ENCODE measurements around the gene OCA2.
A peak's percentile ranks its signal among the peaks of the same experiment; 100 is the strongest.

The OCA2 gene

GRCh38 chr15:27844018-27844666 is 255.0 kb downstream of the OCA2 start:
- no peak for DNase-seq

- DNase-seq = no peak
Observed at GRCh38 chr15:27843146-27843545, 256.0 kb downstream of the OCA2 start.

GRCh38 chr15:27842526-27842925 is 256.6 kb downstream of the OCA2 start:
- no peak for DNase-seq

- DNase-seq = no peak
Observed at GRCh38 chr15:27835233-27835939, 263.7 kb downstream of the OCA2 start.

- no peak for DNase-seq
Observed at GRCh38 chr15:27834684-27835083, 264.4 kb downstream of the OCA2 start.

- no peak for DNase-seq
Observed at GRCh38 chr15:27833974-27834373, 265.1 kb downstream of the OCA2 start.

GRCh38 chr15:27833178-27833577 is 265.9 kb downstream of the OCA2 start:
- DNase-seq = no peak

GRCh38 chr15:27832237-27832596 is 266.9 kb downstream of the OCA2 start:
- no peak for DNase-seq

GRCh38 chr15:27831384-27832236 is 267.5 kb downstream of the OCA2 start:
- no peak for DNase-seq

- no peak for DNase-seq
Observed at GRCh38 chr15:27828746-27829145, 270.4 kb downstream of the OCA2 start.

- no peak for DNase-seq
Observed at GRCh38 chr15:27826902-27827714, 272.0 kb downstream of the OCA2 start.

GRCh38 chr15:27826411-27826810 is 272.7 kb downstream of the OCA2 start:
- no peak for DNase-seq

GRCh38 chr15:27824841-27825422 is 274.2 kb downstream of the OCA2 start:
- DNase-seq = no peak

- DNase-seq = no peak
Observed at GRCh38 chr15:27821273-27821672, 277.8 kb downstream of the OCA2 start.

GRCh38 chr15:27820722-27821121 is 278.4 kb downstream of the OCA2 start:
- DNase-seq = no peak

- DNase-seq = peak in 1 of 3 donors; percentile 1
Observed at GRCh38 chr15:27820232-27820631, 278.9 kb downstream of the OCA2 start.

GRCh38 chr15:27817258-27817657 is 281.9 kb downstream of the OCA2 start:
- DNase-seq = no peak

GRCh38 chr15:27816790-27817189 is 282.3 kb downstream of the OCA2 start:
- DNase-seq = no peak

GRCh38 chr15:27815035-27815434 is 284.1 kb downstream of the OCA2 start:
- no peak for DNase-seq

- DNase-seq = no peak
Observed at GRCh38 chr15:27813139-27813538, 286.0 kb downstream of the OCA2 start.

GRCh38 chr15:27808182-27808581 is 290.9 kb downstream of the OCA2 start:
- DNase-seq = no peak

GRCh38 chr15:27807335-27807734 is 291.8 kb downstream of the OCA2 start:
- DNase-seq = no peak

GRCh38 chr15:27806396-27806795 is 292.7 kb downstream of the OCA2 start:
- no peak for DNase-seq
